CD4-positive, alpha-beta memory T cell (primary cell): ENCODE results near the gene OR4M1. TPM values are rescaled to one million over a fixed set of nuclear protein-coding genes. Genes with fewer than 3 reads are reported as not detected.
"Not testable (repeated sequence)": the region's sequence is repeated elsewhere in the genome, so short reads cannot be mapped to it uniquely, and the experiment has no call there.

Experiments used
- CTCF ChIA-PET: fragments of 350-600 bp; sonication (Branson Sonifier 250); formaldehyde crosslinking; loops from one replicate; lab custom pipeline; 2021; ENCODE audit warnings: inconsistent platforms; ENCODE audit not compliant: partially characterized antibody; lab: Charles Lee
- POLR2A ChIA-PET: fragments of 350-600 bp; sonication (Branson Sonifier 250); formaldehyde crosslinking; loops from one replicate; lab custom pipeline; 2021; ENCODE audit not compliant: partially characterized antibody; lab: Charles Lee
- DNase-seq, 5 donors: peaks; one replicate each; pipeline versions ENCODE4 v3.0.0 to v3.0.0-alpha.2; 2020 to 2022; ENCODE audit warnings: mixed read lengths in 1 of 5
- H3K27ac ChIP-seq: one replicate; pipeline ENCODE4 v1.7.0; 2013; ENCODE audit warnings: low read depth, low read length
- H3K27me3 ChIP-seq: 2 replicates; pipeline ENCODE4 v1.7.0; 2013; ENCODE audit warnings: mild to moderate bottlenecking, low read length, moderate library complexity; ENCODE audit not compliant: insufficient read depth
- H3K36me3 ChIP-seq: 2 replicates; pipeline ENCODE4 v1.7.0; 2013; ENCODE audit warnings: mild to moderate bottlenecking, low read length, moderate library complexity; ENCODE audit not compliant: insufficient read depth
- H3K4me1 ChIP-seq: 2 replicates; pipeline ENCODE4 v1.7.0; 2013; ENCODE audit warnings: mild to moderate bottlenecking, low read length, moderate library complexity; ENCODE audit not compliant: insufficient read depth
- H3K4me3 ChIP-seq, 2 donors: one replicate each; pipeline ENCODE4 v1.7.0; 2013; ENCODE audit warnings: low read length in 2 of 2, mild to moderate bottlenecking in 1 of 2
- H3K9me3 ChIP-seq, 2 donors: one replicate each; pipeline ENCODE4 v1.7.0; 2013; ENCODE audit warnings: low read length in 2 of 2, control low read depth in 1 of 2; ENCODE audit not compliant: control insufficient read depth in 1 of 2
- H3K27ac Mint-ChIP-seq, 7 donors: one replicate each; pipeline ENCODE4 v1.8.0; 2020 to 2021; ENCODE audit warnings: mixed read lengths in 7 of 7, mild to moderate bottlenecking in 6 of 7, inconsistent platforms in 3 of 7, moderate library complexity in 3 of 7
- H3K27me3 Mint-ChIP-seq, 2 donors: one replicate each; pipeline ENCODE4 v1.8.0; 2020 to 2021; ENCODE audit warnings: mixed read lengths in 2 of 2
- H3K36me3 Mint-ChIP-seq, 2 donors: one replicate each; pipeline ENCODE4 v1.8.0; 2020 to 2021; ENCODE audit warnings: mixed read lengths in 2 of 2, inconsistent platforms in 1 of 2, mild to moderate bottlenecking in 1 of 2
- H3K4me1 Mint-ChIP-seq, 4 donors: one replicate each; pipeline ENCODE4 v1.8.0; 2020 to 2021; ENCODE audit warnings: mixed read lengths in 4 of 4, mild to moderate bottlenecking in 1 of 4
- H3K4me3 Mint-ChIP-seq, 8 donors: one replicate each; pipeline ENCODE4 v1.8.0; 2020 to 2021; ENCODE audit warnings: mixed read lengths in 8 of 8, mild to moderate bottlenecking in 7 of 8, moderate library complexity in 6 of 8, inconsistent platforms in 3 of 8
- H3K9me3 Mint-ChIP-seq, 8 donors: one replicate each; pipeline ENCODE4 v1.8.0; 2020 to 2021; ENCODE audit warnings: mixed read lengths in 8 of 8, mild to moderate bottlenecking in 5 of 8, inconsistent platforms in 3 of 8, moderate library complexity in 1 of 8
- intact Hi-C: fragments of 100-400 bp; cut with micrococcal nuclease; formaldehyde crosslinking; loops from one replicate; pipeline ENCODE4 v1.15.1; 2023
- polyA plus RNA-seq, 2 donors: library from polyadenylated mRNA; unstranded; fragments of 300-500 nt; fragmentation: Illumina TruSeq; gene quantifications; one replicate each; pipeline ENCODE4 v1.2.3, GENCODE V29; 2021
- total RNA-seq, 2 experiments: library from RNA; stranded (reverse); gene quantifications; one replicate each; pipeline ENCODE4 v1.2.3, GENCODE V29; 2021

Gene OR4M1
- total and polyA plus RNA-seq, 4 experiments from 2014 or later: not detected

GRCh38 chr14:19800282-19801117, 27.2 kb downstream of the OR4M1 start:
- ChIA-PET CTCF (interaction anchor here (1.3 kb wide), 1 partner anchor 9 kb away, joined by 4 read pairs; no protein-coding TSS in a partner anchor), POLR2A (no interaction called here)
- Histone ChIP-seq H3K27me3 (no peaks in the 10 kb centered on the region), H3K4me3 (no peak overlapping the region), H3K4me1 (no peaks in the 10 kb centered on the region), H3K27ac (no peak overlapping the region), H3K36me3 (no peaks in the 10 kb centered on the region), H3K9me3 (no peaks in the 10 kb centered on the region)
- H3K4me3 Mint-ChIP-seq: no peak overlapping the region
- intact Hi-C loops: no loop called here
- no peaks in the 10 kb centered on the region for H3K4me1 Mint-ChIP-seq
- peaks cover 0 to 8% (median 2%) of the 10 kb centered on the region in 8 donors for H3K9me3 Mint-ChIP-seq
- DNase-seq: no peak
- H3K36me3 Mint-ChIP-seq: no peaks in the 10 kb centered on the region
- H3K27me3 Mint-ChIP-seq: no peaks in the 10 kb centered on the region
- H3K27ac Mint-ChIP-seq: no peak overlapping the region

DNA sequence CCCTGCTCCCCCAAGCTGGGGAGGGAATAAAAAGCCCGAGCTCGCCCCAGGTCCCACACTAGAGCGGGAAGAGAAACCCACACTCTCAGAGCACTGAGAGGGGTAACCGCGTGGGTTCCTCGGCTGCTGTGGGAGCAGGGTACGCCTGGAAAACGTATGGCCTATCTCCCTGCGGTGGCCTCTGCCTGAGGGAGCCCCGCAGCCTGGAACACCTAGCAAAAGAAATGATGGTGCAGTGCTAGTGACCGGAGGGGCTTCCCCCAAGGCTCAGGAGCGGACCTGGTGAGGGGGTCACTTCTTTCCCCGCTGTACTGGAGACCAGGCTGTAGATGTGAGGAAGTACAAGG, 27.8 kb downstream of the OR4M1 start:
- DNase-seq: no peak
- intact Hi-C loops: no loop called here
- peaks cover 0 to 8% (median 2%) of the 10 kb centered on the region in 8 donors for H3K9me3 Mint-ChIP-seq
- CTCF ChIA-PET: interaction anchor here (1.3 kb wide), 1 partner anchor 8 kb away, joined by 4 read pairs; no protein-coding TSS in a partner anchor
- H3K36me3 Mint-ChIP-seq: no peaks in the 10 kb centered on the region
- Histone ChIP-seq H3K36me3 (no peaks in the 10 kb centered on the region), H3K9me3 (no peaks in the 10 kb centered on the region), H3K27ac (no peak overlapping the region), H3K27me3 (no peaks in the 10 kb centered on the region), H3K4me3 (no peak overlapping the region), H3K4me1 (no peaks in the 10 kb centered on the region)
- no peak overlapping the region for H3K4me3 Mint-ChIP-seq
- no peak overlapping the region for H3K27ac Mint-ChIP-seq
- H3K27me3 Mint-ChIP-seq: no peaks in the 10 kb centered on the region
- POLR2A ChIA-PET: no interaction called here
- H3K4me1 Mint-ChIP-seq: no peaks in the 10 kb centered on the region

GRCh38 chr14:19803470-19803869, 30.2 kb downstream of the OR4M1 start, which contains the start of gene OR4N2:
OR4N2 (plus strand) TSS chr14:19803770; CDS start chr14:19827449, 23,679 bp downstream.
- H3K27me3 Mint-ChIP-seq, DNase-seq, H3K36me3 Mint-ChIP-seq, H3K9me3 ChIP-seq, H3K9me3 Mint-ChIP-seq, H3K27me3 ChIP-seq, H3K36me3 ChIP-seq, H3K27ac Mint-ChIP-seq, H3K4me1 ChIP-seq, H3K27ac ChIP-seq, H3K4me3 Mint-ChIP-seq, H3K4me1 Mint-ChIP-seq, CTCF ChIA-PET, POLR2A ChIA-PET, intact Hi-C loops, H3K4me3 ChIP-seq: not testable (repeated sequence)

DNA sequence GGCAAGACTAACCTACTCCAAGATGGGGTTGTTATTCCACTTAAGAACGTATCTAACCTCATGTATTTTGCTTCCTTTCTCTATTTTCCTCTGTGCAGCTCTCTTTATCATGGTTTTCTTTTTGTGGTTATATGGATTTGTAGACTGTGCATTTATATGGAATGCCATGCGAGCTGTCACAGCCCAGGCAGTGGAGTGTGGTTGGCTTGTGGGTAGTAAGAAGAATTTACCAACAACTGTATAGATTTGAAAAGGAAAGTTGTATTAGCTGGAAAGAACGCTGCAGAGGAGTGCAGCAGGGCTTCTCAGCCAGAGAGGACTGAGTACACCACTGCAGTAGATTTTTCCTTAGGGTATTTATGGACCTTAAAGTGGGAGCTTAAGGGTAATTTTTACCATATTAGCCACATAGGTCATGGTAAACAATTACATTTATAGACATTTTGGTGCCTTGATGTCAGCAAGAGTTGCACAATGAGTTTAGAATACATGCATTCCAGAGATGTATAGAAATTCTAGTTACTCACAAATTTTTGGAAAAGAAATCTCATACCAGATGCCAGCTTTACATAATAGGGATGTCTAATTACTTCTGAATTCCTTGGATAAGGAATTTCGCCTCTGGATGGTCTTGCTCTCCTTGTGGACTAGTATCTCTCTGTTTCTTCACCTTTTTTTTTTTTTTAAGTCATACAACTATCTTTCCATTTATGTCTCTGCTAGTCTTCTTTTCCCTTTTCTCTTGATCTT, 40.0 kb downstream of the OR4M1 start:
- H3K9me3 Mint-ChIP-seq, H3K4me3 Mint-ChIP-seq, DNase-seq, H3K27me3 ChIP-seq, H3K9me3 ChIP-seq, POLR2A ChIA-PET, H3K4me1 ChIP-seq, H3K27me3 Mint-ChIP-seq, H3K36me3 Mint-ChIP-seq, H3K4me3 ChIP-seq, H3K36me3 ChIP-seq, intact Hi-C loops, H3K4me1 Mint-ChIP-seq, H3K27ac Mint-ChIP-seq, H3K27ac ChIP-seq, CTCF ChIA-PET: not testable (repeated sequence)

- intact Hi-C loops, H3K27ac ChIP-seq, H3K9me3 ChIP-seq, H3K36me3 ChIP-seq, CTCF ChIA-PET, H3K27me3 Mint-ChIP-seq, H3K36me3 Mint-ChIP-seq, H3K27me3 ChIP-seq, POLR2A ChIA-PET, H3K4me3 ChIP-seq, H3K4me1 Mint-ChIP-seq, H3K4me3 Mint-ChIP-seq, H3K27ac Mint-ChIP-seq, H3K4me1 ChIP-seq, DNase-seq: not testable (repeated sequence)
- peaks cover 3 to 15% (median 9%) of the 10 kb centered on the region in 8 donors for H3K9me3 Mint-ChIP-seq
Observed at GRCh38 chr14:19819879-19820278, 46.6 kb downstream of the OR4M1 start.

GRCh38 chr14:19821016-19821415, 47.7 kb downstream of the OR4M1 start:
- H3K36me3 Mint-ChIP-seq, CTCF ChIA-PET, intact Hi-C loops, H3K27ac ChIP-seq, H3K27ac Mint-ChIP-seq, DNase-seq, H3K27me3 Mint-ChIP-seq, H3K4me1 Mint-ChIP-seq, H3K4me3 ChIP-seq, H3K4me1 ChIP-seq, H3K27me3 ChIP-seq, POLR2A ChIA-PET, H3K4me3 Mint-ChIP-seq, H3K9me3 ChIP-seq, H3K36me3 ChIP-seq: not testable (repeated sequence)
- peaks cover 3 to 15% (median 9%) of the 10 kb centered on the region in 8 donors for H3K9me3 Mint-ChIP-seq

- H3K27me3 Mint-ChIP-seq: peaks cover 2% of the 10 kb centered on the region in 2 donors
- Histone ChIP-seq H3K4me3 (no peak overlapping the region), H3K27me3 (no peaks in the 10 kb centered on the region), H3K4me1 (no peaks in the 10 kb centered on the region), H3K9me3 (no peaks in the 10 kb centered on the region), H3K27ac (no peak overlapping the region), H3K36me3 (no peaks in the 10 kb centered on the region)
- H3K9me3 Mint-ChIP-seq: peaks cover 3 to 15% (median 9%) of the 10 kb centered on the region in 8 donors
- H3K27ac Mint-ChIP-seq: no peak overlapping the region
- H3K4me1 Mint-ChIP-seq: no peaks in the 10 kb centered on the region
- intact Hi-C loops: no loop called here
- POLR2A ChIA-PET: no interaction called here
- H3K4me3 Mint-ChIP-seq: no peak overlapping the region
- CTCF ChIA-PET: no interaction called here
- DNase-seq: no peak
- H3K36me3 Mint-ChIP-seq: no peaks in the 10 kb centered on the region
Observed at GRCh38 chr14:19823178-19823577, 49.9 kb downstream of the OR4M1 start.
